T follicular helper cell (primary cell): ENCODE measurements around the gene FBLN1.
"Not testable (repeated sequence)": the region's sequence is repeated elsewhere in the genome, so short reads cannot be mapped to it uniquely, and the experiment has no call there.

ENCODE experiments used
- DNase-seq: peaks from one replicate; pipeline ENCODE4 v3.0.0-alpha.2; 2020; ENCODE audit warnings: low read depth

FBLN1 gene

GRCh38 chr22:45548991-45549761 is 46.5 kb downstream of the FBLN1 start:
- DNase-seq, result no peak

DNA sequence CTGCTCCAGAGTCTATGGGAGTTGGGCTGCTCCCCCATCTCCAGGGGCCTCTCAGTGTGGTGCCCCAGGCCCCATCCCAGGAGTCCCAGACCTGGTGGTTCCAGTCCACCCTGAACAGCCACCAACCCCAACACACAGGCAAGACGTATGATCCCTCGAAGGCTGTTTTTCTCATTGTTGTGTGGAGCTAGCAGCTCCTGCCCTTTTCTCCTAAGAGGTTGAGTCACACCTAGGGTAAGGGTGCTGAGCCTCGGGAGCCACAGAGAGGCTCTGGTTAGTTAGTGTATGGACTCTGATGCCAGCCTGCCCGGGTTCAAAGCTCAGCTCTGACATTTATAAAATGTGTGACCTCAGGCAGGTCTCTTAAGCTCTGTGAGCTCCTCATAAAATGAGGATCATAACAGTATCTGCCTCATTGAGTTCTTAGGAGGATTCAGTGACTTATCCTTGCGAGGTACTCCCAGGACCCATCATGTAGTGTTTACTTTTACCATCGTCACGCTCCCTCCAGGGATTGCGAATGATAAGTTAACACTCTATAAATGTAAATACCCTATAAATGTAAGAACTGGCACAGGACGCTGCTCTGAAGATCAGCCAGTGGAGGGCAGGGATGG is 47.2 kb downstream of the FBLN1 start:
- DNase-seq, result no peak

DNA sequence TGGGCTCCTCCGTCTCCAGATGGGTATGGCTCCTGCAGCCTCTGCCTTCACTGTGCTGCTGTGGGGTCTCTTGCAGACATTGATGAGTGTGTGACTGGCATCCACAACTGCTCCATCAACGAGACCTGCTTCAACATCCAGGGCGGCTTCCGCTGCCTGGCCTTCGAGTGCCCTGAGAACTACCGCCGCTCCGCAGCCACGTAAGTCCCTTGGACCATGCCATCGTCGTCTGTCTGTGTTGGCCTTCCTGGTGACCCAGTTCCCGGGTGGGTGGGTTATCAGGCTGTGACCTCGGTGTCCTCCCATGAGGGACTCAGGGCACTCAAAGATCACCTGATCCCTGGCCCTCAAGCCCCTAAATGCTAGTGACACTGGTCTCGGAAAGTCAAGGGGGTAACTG is 47.7 kb downstream of the FBLN1 start:
- no peak for DNase-seq

- no peak for DNase-seq
Measured at GRCh38 chr22:45550891-45551290, 48.2 kb downstream of the FBLN1 start.

DNA sequence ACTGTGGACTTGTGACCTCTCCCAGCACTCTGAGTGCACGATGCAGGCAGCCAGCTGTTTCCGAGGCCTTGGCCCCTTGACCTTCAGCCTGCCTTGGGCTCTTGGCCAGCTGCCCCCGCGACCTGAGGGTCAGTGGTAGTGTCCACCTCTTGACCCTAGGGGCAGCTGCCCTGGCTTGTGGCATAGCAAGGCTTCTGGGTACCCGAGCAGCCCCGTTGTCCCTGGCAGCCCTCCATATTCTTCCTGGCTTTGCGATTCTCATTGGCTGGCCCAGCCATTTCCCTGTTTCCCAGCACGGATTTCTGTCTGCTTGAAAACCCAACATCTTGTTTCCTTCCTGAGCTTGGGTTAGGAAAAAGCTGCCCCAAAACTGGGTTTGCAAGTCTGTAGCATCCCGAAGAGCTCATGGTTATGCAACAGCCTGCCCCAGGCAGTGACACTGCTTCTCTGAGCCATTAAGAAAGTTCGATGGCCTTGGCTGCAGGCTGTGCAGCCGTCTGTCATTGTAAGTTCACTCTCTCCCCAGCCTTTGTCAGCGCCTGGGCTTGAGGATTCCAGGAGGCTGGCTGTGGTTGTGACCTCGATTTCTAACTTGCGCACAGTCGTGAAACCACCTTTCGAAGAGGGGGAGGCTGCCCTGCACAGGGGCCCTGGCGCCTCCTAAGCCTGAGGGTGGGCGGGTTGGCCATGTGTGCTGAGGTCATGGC is 48.8 kb downstream of the FBLN1 start:
- DNase-seq, result no peak

DNA sequence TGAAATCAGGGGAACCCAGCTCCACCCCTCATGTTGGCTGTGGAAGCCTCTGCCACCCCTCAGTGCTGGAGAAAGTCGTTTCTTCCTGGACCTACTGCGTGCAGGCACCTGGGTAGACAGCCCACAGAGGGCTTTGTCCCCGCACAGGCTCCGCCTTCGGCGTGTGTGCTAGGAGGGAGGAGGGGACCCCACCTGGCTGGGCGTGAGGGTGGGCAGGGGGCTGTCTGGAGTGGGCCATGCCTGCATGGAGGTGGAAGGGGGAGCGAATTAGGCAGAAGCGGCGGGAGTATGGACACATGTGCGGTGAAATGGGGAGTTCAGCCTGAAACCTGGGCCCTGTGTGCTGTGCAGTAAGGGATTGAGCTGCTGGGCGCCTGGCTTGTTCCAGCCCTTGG is 49.3 kb downstream of the FBLN1 start:
- no peak for DNase-seq

DNA sequence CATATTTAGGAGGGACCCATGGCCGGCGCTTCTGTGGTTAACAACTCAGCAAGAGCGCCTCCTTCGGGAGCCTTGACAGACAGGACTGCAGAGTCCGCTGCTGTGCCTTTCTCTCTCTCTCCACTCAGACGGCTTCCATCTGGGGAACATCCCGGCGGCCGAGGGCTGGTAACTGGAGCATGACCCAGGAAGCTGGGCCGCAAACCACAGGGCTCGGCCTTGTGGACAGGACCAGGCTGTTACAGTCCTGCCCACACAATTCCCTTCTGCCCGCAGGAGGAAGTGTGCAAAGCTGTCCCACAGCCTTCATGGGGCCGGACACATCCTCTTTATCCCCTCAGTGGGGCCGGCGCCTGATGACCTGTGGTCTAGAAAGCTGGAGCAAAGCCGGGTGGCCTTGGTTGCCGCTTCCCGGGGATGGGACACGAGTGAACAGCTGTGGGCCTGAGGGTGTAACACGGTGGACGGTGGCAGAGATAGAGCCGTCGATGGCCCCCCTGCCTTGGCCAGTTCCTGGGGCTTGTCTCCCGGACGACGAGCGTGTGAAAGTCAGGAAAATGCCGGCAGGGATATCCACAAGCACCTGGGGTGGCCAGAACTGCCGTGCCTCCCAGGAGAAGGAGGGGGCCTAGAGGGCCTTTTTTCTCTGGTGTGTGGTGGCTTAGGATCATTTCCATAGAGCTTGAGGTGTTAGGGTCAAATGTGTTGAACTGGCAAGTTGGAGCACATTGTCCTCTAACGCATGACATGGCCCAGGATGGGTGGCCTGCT is 50.1 kb downstream of the FBLN1 start:
- no peak for DNase-seq

DNA sequence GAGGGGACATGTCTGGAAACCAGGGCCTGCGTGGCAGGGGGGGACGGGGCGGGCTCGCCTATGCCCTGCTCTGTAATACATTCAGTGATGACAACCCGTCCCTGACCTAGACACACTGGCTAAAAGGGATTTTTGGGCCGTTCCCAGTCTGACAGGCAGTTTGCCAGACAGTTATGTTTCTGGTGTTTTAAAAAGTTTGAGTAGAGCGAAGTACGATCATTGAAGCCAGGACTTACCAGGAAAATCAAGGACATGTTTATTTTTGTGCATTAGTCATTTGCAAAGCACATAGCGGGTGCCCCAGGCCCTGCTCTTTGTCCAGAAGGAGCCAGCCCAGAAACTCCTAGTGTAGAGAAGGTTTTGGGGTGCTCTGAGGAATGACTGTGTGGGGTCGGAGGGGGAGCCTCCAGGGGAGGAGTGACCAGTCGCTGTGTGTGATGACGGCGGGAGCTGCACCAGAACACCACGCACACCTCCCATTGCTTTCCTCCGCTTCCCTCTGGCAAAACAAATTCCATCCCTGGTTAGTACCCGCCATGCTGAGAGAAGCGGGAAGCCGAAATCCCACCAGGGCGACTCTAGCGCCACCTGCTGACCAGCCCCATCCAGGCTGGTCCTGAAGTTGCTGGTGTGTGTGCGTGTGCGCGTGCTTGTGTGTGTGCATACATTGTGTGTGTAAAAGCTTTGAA is 50.8 kb downstream of the FBLN1 start:
- peak; percentile 18 for DNase-seq

- DNase-seq, result no peak
Measured at GRCh38 chr22:45554040-45554406, 51.3 kb downstream of the FBLN1 start.

DNA sequence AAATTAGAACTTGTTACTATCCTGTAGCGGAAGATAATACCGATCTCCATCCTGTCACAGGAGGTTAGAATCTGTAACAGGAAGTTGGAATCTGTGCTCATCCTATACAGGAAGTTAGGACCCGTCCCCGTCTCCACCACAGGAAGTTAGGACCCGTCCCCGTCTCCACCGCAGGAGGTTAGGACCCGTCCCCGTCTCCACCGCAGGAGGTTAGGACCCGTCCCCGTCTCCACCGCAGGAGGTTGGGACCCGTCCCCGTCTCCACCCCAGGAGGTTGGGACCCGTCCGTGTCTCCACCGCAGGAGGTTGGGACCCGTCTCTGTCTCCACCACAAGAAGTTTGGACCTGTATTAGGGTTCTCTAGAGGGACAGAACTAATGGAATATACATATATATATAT is 52.2 kb downstream of the FBLN1 start:
- DNase-seq, result no peak

- not testable (repeated sequence) for DNase-seq
Measured at GRCh38 chr22:45557926-45558325, 55.2 kb downstream of the FBLN1 start.

GRCh38 chr22:45560092-45560491 is 57.4 kb downstream of the FBLN1 start:
- DNase-seq, result not testable (repeated sequence)

DNA sequence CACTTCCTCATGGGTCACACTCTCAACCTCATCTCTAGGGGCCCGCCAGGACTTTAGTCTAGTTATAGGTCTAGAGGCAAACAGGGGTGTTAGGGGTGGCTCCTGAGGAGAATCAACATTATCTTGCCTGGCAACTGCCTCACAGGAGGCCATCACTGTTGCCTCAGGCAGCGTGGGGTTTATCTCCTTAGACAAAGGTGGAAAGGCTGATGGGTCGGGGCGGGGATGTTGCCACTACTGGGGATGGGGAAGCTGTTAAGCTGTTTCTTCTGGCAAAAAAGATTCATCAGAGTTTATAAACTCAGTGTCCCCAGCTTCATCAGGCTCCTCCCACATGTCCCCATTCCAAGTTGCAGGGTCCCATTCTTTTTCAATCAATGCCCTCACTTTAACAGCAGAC is 58.1 kb downstream of the FBLN1 start:
- DNase-seq, result not testable (repeated sequence)

GRCh38 chr22:45562102-45562501 is 59.4 kb downstream of the FBLN1 start:
- DNase-seq, result no peak

- no peak for DNase-seq
Measured at GRCh38 chr22:45562537-45563361, 60.1 kb downstream of the FBLN1 start.

DNA sequence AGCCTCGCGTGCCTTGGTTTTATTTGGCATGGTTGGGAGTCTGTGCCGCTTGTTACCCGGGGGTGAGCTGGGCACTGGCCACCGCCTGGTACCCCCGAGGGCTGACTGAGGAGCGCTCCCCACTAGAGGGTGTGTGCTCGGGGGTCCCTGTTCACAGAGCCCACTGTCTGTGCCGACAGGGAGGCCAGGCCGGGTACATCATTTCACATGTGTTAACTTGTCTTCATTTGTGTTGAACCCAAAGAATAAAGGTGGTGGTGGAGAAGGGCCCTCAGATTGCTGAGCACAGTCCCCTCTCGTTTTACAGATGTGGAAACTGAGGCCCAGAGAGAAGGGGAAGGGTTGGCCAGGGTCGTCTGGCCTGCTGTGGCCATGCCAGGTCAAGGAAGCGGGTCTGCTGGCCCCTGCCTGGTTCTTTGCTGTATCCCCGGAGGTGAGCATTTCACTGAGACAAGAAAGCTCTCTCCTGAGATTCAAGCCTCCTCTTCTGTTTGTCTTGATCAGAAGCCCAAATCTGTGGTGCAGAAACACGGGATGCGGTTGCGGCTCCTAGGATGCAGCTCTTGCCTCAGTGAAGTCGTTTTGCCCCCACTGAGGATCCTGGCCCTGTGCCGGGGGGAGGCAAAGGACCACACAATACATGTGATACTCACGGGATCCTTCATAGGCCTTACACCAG is 60.8 kb downstream of the FBLN1 start:
- DNase-seq, result no peak

GRCh38 chr22:45564349-45565030 is 61.8 kb downstream of the FBLN1 start:
- DNase-seq, result no peak

DNA sequence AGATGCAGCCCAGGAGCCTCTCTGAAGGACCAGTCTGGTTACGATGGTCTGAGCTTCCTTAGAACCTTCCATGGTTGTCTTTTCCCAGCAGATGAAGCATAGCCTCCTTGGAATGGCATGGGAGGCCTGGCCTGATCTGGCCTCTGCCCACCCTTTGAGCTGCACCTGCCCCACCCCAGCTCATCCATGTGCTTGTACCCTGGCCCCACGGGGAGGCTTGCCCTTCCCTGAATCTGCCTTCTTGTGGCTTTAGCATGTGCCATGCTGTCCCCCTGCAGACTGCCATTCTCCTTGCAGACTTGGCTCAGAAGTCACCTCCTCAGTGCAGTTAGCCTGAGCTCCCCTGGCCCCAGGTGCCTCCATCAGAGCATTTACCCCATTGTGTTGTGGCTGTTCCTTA is 62.5 kb downstream of the FBLN1 start:
- no peak for DNase-seq

GRCh38 chr22:45565973-45566372 is 63.3 kb downstream of the FBLN1 start:
- no peak for DNase-seq

DNA sequence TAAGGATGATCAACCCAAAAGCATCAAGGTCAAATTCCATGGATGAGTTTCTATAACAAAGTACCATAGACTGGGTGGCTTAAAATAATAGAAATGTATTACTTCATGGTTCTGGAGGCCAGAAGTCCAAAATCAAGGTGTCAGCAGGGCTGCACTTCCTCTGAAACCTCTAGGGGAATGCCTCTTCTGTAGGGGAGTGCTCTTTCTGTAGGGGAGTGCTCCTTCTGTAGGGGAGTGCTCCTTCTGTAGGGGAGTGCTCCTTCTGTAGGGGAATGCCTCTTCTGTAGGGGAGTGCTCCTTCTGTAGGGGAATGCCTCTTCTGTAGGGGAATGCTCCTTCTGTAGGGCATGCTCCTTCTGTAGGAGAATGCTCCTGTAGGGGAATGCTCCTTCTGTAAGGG is 65.5 kb downstream of the FBLN1 start:
- DNase-seq, result no peak
